Neural progenitor cell (in vitro differentiated cells): ENCODE measurements around the gene PHETA2. TPM values are rescaled to one million over a fixed set of nuclear protein-coding genes. Genes with fewer than 3 reads are reported as not detected.

Source experiments
- DNase-seq: peaks from one replicate; pipeline ENCODE4 v3.0.0-alpha.2; 2016; ENCODE audit warnings: low spot score
- H2AFZ ChIP-seq: fragments of 200-600 bp; sonication (generic); replicated peaks from 2 replicates; pipeline ENCODE4 v1.6.1; 2016; ENCODE audit warnings: antibody characterized with exemption
- H3F3A ChIP-seq: fragments of 200-600 bp; sonication (generic); 2 replicates; pipeline ENCODE4 v1.6.1; 2016; ENCODE audit warnings: antibody characterized with exemption, low read depth
- H3K27ac ChIP-seq: fragments of 200-600 bp; sonication (generic); 2 replicates; pipeline ENCODE4 v1.5.1; 2016; ENCODE audit warnings: mild to moderate bottlenecking
- H3K27me3 ChIP-seq: fragments of 200-600 bp; sonication (generic); 2 replicates; pipeline ENCODE4 v1.6.1; 2016; ENCODE audit warnings: mild to moderate bottlenecking, moderate library complexity
- H3K36me3 ChIP-seq: fragments of 200-600 bp; sonication (generic); 2 replicates; pipeline ENCODE4 v1.5.1; 2016
- H3K4me1 ChIP-seq: fragments of 200-600 bp; sonication (generic); 2 replicates; pipeline ENCODE4 v1.6.1; 2016; ENCODE audit warnings: mixed run types
- H3K4me2 ChIP-seq: fragments of 200-600 bp; sonication (generic); 2 replicates; pipeline ENCODE4 v1.6.1; 2016
- H3K4me3 ChIP-seq: fragments of 200-600 bp; sonication (generic); 2 replicates; pipeline ENCODE4 v1.5.1; 2016
- H3K79me2 ChIP-seq: fragments of 200-600 bp; sonication (generic); 2 replicates; pipeline ENCODE4 v1.6.1; 2016; ENCODE audit warnings: low read depth
- H3K9ac ChIP-seq: fragments of 200-600 bp; sonication (generic); 2 replicates; pipeline ENCODE4 v1.6.1; 2016
- H3K9me3 ChIP-seq: fragments of 200-600 bp; sonication (generic); 2 replicates; pipeline ENCODE4 v1.5.1; 2016; ENCODE audit warnings: low read depth
- H4K20me1 ChIP-seq: fragments of 200-600 bp; sonication (generic); 2 replicates; pipeline ENCODE4 v1.6.1; 2016; ENCODE audit warnings: low read depth
- H3K27ac Mint-ChIP-seq: 3 replicates; pipeline ENCODE4 v1.8.0; 2021; ENCODE audit warnings: mixed read lengths
- H3K27me3 Mint-ChIP-seq: 2 replicates; pipeline ENCODE4 v1.8.0; 2022; ENCODE audit warnings: low read depth, mild to moderate bottlenecking, inconsistent platforms, moderate library complexity, mixed read lengths; ENCODE audit not compliant: insufficient read depth
- H3K36me3 Mint-ChIP-seq: 3 replicates; pipeline ENCODE4 v1.8.0; 2021; ENCODE audit warnings: mixed read lengths
- H3K4me1 Mint-ChIP-seq: 3 replicates; pipeline ENCODE4 v1.8.0; 2021; ENCODE audit warnings: mixed read lengths
- H3K4me3 Mint-ChIP-seq: 3 replicates; pipeline ENCODE4 v1.8.0; 2021; ENCODE audit warnings: mild to moderate bottlenecking, moderate library complexity, mixed read lengths
- H3K9me3 Mint-ChIP-seq: 3 replicates; pipeline ENCODE4 v1.8.0; 2020; ENCODE audit warnings: mixed read lengths
- CTCF ChIP-seq: fragments of 200-600 bp; sonication (generic); IDR thresholded peaks from 2 replicates; pipeline ENCODE4 v1.5.1; 2017; ENCODE audit warnings: antibody characterized with exemption, mild to moderate bottlenecking
- EZH2 ChIP-seq: fragments of 200-600 bp; sonication (generic); IDR thresholded peaks from 2 replicates; pipeline ENCODE4 v1.6.1; 2017; ENCODE audit warnings: antibody characterized with exemption, mild to moderate bottlenecking, moderate library complexity
- EZH2phosphoT487 ChIP-seq: fragments of 200-600 bp; sonication (generic); IDR thresholded peaks from 2 replicates; pipeline ENCODE4 v1.6.1; 2017; ENCODE audit warnings: antibody characterized with exemption
- total RNA-seq: library from RNA; depleted of rRNA; stranded (reverse); fragments of >200 nt; gene quantifications from 2 replicates; pipeline ENCODE4 v1.2.3, GENCODE V29; 2015; ENCODE audit warnings: low replicate concordance

Gene PHETA2
- 0.79 and 2.3 TPM in 2 replicates for total RNA-seq

GRCh38 chr22:42074132-42074811 is at the start of gene PHETA2:
TSS of gene PHETA2 (plus strand) at chr22:42074248. CDS start at chr22:42077294, 3,046 bp downstream.
- peaks cover 21% of the 10 kb centered on the region for H3F3A ChIP-seq
- peaks cover 36% of the 10 kb centered on the region for H3K4me1 Mint-ChIP-seq
- H3K4me3 Mint-ChIP-seq: peak within 1 kb of the TSS; percentile 46
- peak within 1 kb of the TSS; percentile 71 for H2AFZ ChIP-seq
- H3K4me3 ChIP-seq: peak within 1 kb of the TSS; percentile 29
- no peaks in the 10 kb centered on the region for H3K9me3 ChIP-seq
- H3K9me3 Mint-ChIP-seq: peaks cover 3% of the 10 kb centered on the region
- peaks cover 12% of the 10 kb centered on the region for H3K27me3 Mint-ChIP-seq
- H3K27ac ChIP-seq: no peak within 1 kb of the TSS
- H3K9ac ChIP-seq: no peak within 1 kb of the TSS
- H3K4me2 ChIP-seq: peak within 1 kb of the TSS; percentile 57
- H3K27me3 ChIP-seq: peaks cover 14% of the 10 kb centered on the region
- peaks cover 4% of the 10 kb centered on the region for H3K79me2 ChIP-seq
- peaks cover 9% of the 10 kb centered on the region for H3K4me1 ChIP-seq
- H3K27ac Mint-ChIP-seq: peak within 1 kb of the TSS; percentile 30
- no peaks in the 10 kb centered on the region for H3K36me3 Mint-ChIP-seq
- H4K20me1 ChIP-seq: peaks cover 5% of the 10 kb centered on the region
- DNase-seq: peak; percentile 32
- TF ChIP-seq EZH2: no peak
- peak; percentile 18 for TF ChIP-seq CTCF
- H3K36me3 ChIP-seq: no peaks in the 10 kb centered on the region

- no peak for DNase-seq
- no peaks in the 10 kb centered on the region for H3K4me1 ChIP-seq
- Mint-ChIP-seq H3K4me1 (no peaks in the 10 kb centered on the region), H3K27ac (no peak overlapping the region), H3K9me3 (no peaks in the 10 kb centered on the region), H3K4me3 (no peak overlapping the region), H3K36me3 (no peaks in the 10 kb centered on the region), H3K27me3 (peaks cover 2% of the 10 kb centered on the region)
- no peaks in the 10 kb centered on the region for H3K36me3 ChIP-seq
- H3K79me2 ChIP-seq: no peaks in the 10 kb centered on the region
- no peak overlapping the region for H3K27ac ChIP-seq
- no peaks in the 10 kb centered on the region for H4K20me1 ChIP-seq
- no peak for TF ChIP-seq CTCF
- TF ChIP-seq EZH2: no peak
- TF ChIP-seq EZH2phosphoT487: no peak
- no peak overlapping the region for H3K9ac ChIP-seq
- no peaks in the 10 kb centered on the region for H3K27me3 ChIP-seq
- no peak overlapping the region for H3K4me2 ChIP-seq
- no peak overlapping the region for H2AFZ ChIP-seq
- no peaks in the 10 kb centered on the region for H3F3A ChIP-seq
- H3K4me3 ChIP-seq: no peak overlapping the region
- H3K9me3 ChIP-seq: no peaks in the 10 kb centered on the region
Measured at GRCh38 chr22:42025421-42025820, 48.6 kb upstream of the PHETA2 start.

GRCh38 chr22:42026705-42027104 is 47.3 kb upstream of the PHETA2 start:
- Histone ChIP-seq H3K4me3 (no peak overlapping the region), H3K27ac (no peak overlapping the region), H3K4me1 (no peaks in the 10 kb centered on the region), H3K27me3 (no peaks in the 10 kb centered on the region), H3K9ac (no peak overlapping the region), H3F3A (no peaks in the 10 kb centered on the region), H3K36me3 (no peaks in the 10 kb centered on the region), H2AFZ (no peak overlapping the region), H3K79me2 (no peaks in the 10 kb centered on the region), H4K20me1 (no peaks in the 10 kb centered on the region), H3K9me3 (no peaks in the 10 kb centered on the region), H3K4me2 (no peak overlapping the region)
- no peaks in the 10 kb centered on the region for H3K36me3 Mint-ChIP-seq
- no peak for TF ChIP-seq EZH2
- TF ChIP-seq CTCF: no peak
- H3K9me3 Mint-ChIP-seq: no peaks in the 10 kb centered on the region
- DNase-seq: no peak
- no peak overlapping the region for H3K27ac Mint-ChIP-seq
- H3K27me3 Mint-ChIP-seq: peaks cover 2% of the 10 kb centered on the region
- H3K4me3 Mint-ChIP-seq: no peak overlapping the region
- no peaks in the 10 kb centered on the region for H3K4me1 Mint-ChIP-seq
